AG09309 (cell line): ENCODE measurements around the gene DHRSX.
"Not testable (repeated sequence)": the region's sequence is repeated elsewhere in the genome, so short reads cannot be mapped to it uniquely, and the experiment has no call there.

ENCODE experiments used
- DNase-seq: peaks from one replicate; pipeline ENCODE4 v3.0.0-alpha.2; 2010; ENCODE audit warnings: low read depth
- H3K4me3 ChIP-seq: 2 replicates; pipeline ENCODE4 v1.5.1; 2011; ENCODE audit warnings: mild to moderate bottlenecking, low read depth, low read length, moderate library complexity; ENCODE audit not compliant: control insufficient read depth
- TF ChIP-seq, protein P1 (sequence below): IDR thresholded peaks from 2 replicates; pipeline ENCODE4 v1.5.1; 2011; ENCODE audit warnings: mild to moderate bottlenecking, low read depth, low read length, inconsistent platforms; ENCODE audit not compliant: insufficient read depth, control insufficient read depth; ENCODE audit errors: missing control alignments

The DHRSX gene

DNA sequence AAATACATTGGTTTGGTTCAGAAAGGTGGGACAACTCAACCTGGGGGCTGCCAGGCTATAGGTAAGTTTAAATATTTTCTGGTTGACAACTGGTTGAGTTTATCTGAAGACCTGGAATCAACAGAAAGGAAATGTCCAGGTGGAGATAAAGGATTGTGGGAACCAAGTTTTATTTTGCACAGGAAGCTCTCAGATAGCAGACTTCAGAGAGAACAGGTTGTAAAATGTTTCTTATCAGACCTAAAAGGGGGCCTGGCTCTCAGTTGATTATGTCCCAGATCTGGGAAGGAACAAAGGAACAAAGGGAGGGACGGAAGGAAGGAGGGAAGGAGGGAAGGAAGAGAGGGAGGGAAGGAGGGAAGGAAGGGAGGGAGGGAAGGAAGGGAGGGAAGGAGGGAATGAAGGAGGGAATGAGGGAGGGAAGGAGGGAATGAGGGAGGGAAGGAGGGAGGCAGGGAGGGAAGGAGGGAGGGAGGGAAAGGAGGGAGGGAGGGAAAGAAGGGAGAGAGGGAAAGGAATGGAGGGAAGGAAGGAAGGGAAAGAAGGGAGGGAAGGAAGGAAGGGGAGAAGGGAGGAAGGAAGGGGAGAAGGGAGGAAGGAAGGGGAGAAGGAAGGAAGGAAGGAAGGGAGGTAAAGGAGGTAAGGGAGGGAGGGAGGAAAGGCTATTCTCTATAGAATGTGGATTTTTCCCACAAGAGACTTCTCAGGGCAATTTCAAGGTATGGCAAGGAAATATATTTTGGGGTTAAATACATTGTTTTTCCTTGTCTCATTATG lies 186.7 kb downstream of the DHRSX start:
- H3K4me3 ChIP-seq, result no peak overlapping the region
- no peak for DNase-seq
- TF ChIP-seq, protein P1, sequence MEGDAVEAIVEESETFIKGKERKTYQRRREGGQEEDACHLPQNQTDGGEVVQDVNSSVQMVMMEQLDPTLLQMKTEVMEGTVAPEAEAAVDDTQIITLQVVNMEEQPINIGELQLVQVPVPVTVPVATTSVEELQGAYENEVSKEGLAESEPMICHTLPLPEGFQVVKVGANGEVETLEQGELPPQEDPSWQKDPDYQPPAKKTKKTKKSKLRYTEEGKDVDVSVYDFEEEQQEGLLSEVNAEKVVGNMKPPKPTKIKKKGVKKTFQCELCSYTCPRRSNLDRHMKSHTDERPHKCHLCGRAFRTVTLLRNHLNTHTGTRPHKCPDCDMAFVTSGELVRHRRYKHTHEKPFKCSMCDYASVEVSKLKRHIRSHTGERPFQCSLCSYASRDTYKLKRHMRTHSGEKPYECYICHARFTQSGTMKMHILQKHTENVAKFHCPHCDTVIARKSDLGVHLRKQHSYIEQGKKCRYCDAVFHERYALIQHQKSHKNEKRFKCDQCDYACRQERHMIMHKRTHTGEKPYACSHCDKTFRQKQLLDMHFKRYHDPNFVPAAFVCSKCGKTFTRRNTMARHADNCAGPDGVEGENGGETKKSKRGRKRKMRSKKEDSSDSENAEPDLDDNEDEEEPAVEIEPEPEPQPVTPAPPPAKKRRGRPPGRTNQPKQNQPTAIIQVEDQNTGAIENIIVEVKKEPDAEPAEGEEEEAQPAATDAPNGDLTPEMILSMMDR, result no peak

DNA sequence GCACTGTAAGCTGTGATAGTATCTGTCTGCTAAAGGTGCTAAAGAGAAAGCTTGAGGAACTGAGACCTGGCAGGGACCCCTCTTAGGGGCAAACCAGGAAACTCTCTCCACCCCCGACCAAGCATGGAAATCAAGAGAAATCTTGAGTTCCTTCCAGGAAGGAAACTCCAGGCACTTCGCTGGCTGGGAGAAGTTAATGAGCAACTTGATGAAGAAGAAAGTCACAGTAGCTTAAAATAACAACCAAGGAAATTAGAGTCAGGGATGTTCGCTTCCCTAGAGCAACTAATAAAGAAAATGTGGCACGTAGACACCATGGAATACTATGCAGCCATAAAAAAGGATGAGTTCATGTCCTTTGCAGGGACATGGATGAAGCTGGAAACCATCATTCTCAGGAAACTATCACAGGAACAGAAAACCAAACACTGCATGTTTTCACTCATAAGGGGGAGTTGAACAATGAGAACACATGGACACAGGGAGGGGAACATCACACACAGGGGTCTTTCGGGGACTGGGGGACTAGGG lies 188.7 kb downstream of the DHRSX start:
- not testable (repeated sequence) for H3K4me3 ChIP-seq, DNase-seq

DNA sequence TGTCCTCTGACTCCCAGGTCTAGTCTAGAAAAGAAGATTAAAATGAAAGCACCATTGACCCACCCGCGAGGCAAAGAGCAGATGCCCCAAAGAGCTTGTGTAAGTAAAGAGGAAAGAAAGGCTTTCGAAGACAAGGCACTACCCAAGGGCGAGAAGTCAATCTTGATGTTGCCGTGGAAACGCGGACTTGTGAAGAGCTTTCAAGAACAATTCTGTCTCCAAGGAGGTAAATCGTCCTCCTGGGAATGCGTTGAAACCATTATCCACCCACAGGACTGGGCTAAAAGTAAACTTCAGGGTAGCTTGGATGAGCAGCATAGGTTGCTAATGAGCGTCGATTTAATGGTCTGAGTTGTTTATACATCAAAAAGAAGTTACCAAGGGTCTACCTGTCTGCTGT lies 189.3 kb downstream of the DHRSX start:
- DNase-seq, result no peak
- no peak overlapping the region for H3K4me3 ChIP-seq
- TF ChIP-seq, protein P1, result no peak

DNA sequence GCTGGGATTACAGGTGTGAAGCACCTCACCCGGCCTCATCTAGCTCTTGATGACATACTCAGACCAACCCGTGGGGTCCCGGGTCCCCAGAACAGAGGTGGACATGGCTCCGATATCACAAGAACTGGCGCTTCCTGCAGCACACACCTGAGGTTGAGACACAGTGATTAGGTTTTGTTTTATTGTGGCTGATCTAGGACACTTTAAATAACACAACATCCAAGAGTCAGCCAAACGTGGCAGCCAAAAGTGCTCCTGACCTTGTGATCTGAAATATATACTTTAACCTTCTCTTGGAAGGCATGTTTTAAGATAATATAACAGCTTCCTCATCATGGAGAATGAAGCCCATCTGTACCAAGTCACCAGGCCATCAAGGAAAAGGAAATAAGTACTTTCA lies 198.9 kb downstream of the DHRSX start:
- DNase-seq, result no peak
- TF ChIP-seq, protein P1, result no peak
- no peak overlapping the region for H3K4me3 ChIP-seq

DNA sequence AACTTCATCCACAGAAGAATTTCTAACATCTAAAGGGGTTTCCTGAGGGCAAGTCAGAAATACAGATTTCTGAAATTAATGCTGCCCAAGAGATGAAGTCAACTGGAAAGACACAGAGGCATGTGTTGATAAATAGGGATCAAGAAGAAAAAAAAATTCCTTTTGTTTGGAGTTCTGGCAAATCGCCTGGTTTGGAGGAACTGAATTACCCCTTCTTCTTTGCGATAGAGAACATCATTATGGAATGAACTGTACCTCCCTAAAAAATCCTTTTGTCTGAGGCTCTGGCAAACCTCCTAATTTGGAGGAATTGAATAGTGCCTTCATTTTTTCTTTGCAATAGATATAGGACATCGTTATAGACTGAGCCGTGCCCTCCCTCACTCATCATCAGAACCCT lies 200.9 kb downstream of the DHRSX start:
- TF ChIP-seq, protein P1, result no peak
- no peak for DNase-seq
- H3K4me3 ChIP-seq, result no peak overlapping the region

DNA sequence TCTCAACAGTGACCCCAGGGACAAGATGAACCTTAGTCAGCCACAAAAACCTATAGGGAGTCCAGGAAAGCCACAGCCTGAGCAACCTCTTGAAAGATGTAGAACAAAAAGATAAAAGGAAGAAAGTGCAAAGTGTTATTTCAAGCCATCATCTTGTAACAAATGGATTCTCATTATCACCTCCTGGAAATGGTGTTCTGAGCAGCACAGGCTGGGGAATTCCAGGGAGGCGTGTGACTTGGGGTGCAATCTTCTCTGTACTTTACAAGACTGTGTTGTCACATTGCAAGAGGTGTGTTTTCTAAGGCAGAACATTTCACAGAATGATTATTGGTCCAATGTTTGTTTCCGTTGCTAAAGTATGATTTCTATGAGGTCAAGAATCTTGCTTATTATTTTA lies 214.0 kb downstream of the DHRSX start:
- no peak for DNase-seq
- TF ChIP-seq, protein P1, result no peak
- no peak overlapping the region for H3K4me3 ChIP-seq

DNA sequence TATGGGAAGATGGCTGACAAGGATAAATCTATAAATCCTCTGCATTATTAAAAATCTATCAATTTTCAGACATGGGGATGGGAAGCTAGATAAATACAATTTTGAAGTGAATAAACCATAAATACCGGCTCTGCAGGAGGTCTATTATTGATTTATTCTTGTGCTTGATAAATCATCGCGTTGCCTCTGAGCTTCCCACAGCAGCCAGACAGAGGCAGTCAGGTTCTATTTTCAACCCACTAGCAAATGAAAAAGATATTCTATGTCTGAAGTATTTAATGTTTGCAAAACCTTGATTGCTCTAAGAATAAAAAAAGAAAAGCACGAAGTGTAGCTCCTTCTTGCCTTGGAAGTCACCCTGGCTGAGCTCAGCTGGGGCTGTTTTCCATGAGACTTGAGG lies 216.2 kb downstream of the DHRSX start:
- TF ChIP-seq, protein P1, result no peak
- H3K4me3 ChIP-seq, result no peak overlapping the region
- DNase-seq, result no peak
